NCI-H146 treated with DMSO at 0.1 percent for 48 hours (cell line): ENCODE results near the gene DGCR8.
"Not testable (repeated sequence)": the region's sequence is repeated elsewhere in the genome, so short reads cannot be mapped to it uniquely, and the experiment has no call there.

Experiments used
- DNase-seq: peaks from one replicate; lab custom pipeline; 2025; ENCODE audit not compliant: unreplicated experiment; lab: John Stamatoyannopoulos, UW

DGCR8 gene

GRCh38 chr22:20149257-20150250 is 69.5 kb downstream of the DGCR8 start:
- DNase-seq: no peak

- DNase-seq: no peak
These were observed 70.6 kb downstream of the DGCR8 start, which contains the start of gene CCDC188 for GRCh38 chr22:20150381-20151275. Gene CCDC188 (minus strand): TSS chr22:20151055. CDS start chr22:20150986, 69 bp downstream.

- DNase-seq: no peak
These were observed 71.2 kb downstream of the DGCR8 start for GRCh38 chr22:20151276-20151588.

- DNase-seq: no peak
These were observed 72.4 kb downstream of the DGCR8 start for GRCh38 chr22:20152464-20152890.

GRCh38 chr22:20153945-20154344 is 73.9 kb downstream of the DGCR8 start:
- no peak for DNase-seq

- peak; percentile 23 for DNase-seq
These were observed 74.7 kb downstream of the DGCR8 start for GRCh38 chr22:20154602-20155187.

GRCh38 chr22:20155330-20156041 is 75.4 kb downstream of the DGCR8 start:
- peak; percentile 80 for DNase-seq

- no peak for DNase-seq
These were observed 76.0 kb downstream of the DGCR8 start for GRCh38 chr22:20156042-20156389.

- no peak for DNase-seq
These were observed 76.8 kb downstream of the DGCR8 start for GRCh38 chr22:20156611-20157429.

GRCh38 chr22:20157430-20158183 is 77.6 kb downstream of the DGCR8 start:
- DNase-seq: no peak

GRCh38 chr22:20158391-20159036 is 78.5 kb downstream of the DGCR8 start:
- DNase-seq: no peak

- no peak for DNase-seq
These were observed 79.0 kb downstream of the DGCR8 start for GRCh38 chr22:20159076-20159475.

- DNase-seq: not testable (repeated sequence)
These were observed 79.5 kb downstream of the DGCR8 start for GRCh38 chr22:20159531-20159930.

- no peak for DNase-seq
These were observed 80.0 kb downstream of the DGCR8 start for GRCh38 chr22:20160041-20160440.
